Endothelial cell of umbilical vein (primary cell): ENCODE data around the gene AQP12B. TPM values are rescaled to one million over a fixed set of nuclear protein-coding genes. Genes with fewer than 3 reads are reported as not detected.

Experiments
- BruUV-seq: library from RNA; stranded (reverse); fragments of 400-500 nt; replicated peaks from 2 replicates; lab custom pipeline; 2021; lab: Mats Ljungman, UMichigan
- CTCF ChIA-PET: fragments of 300-600, 350-600 bp; sonication (Branson Sonifier 250); formaldehyde crosslinking; loops from one replicate; lab custom pipeline; 2021; ENCODE audit warnings: antibody characterized with exemption, inconsistent platforms; lab: Charles Lee
- POLR2A ChIA-PET: fragments of 300-600, 350-600 bp; sonication (Branson Sonifier 250); formaldehyde crosslinking; loops from one replicate; lab custom pipeline; 2021; ENCODE audit warnings: antibody characterized with exemption, inconsistent platforms; lab: Charles Lee
- DNase-seq: peaks from one replicate; pipeline ENCODE4 v3.0.0-alpha.2; 2011; ENCODE audit warnings: low read depth, low spot score
- FAIRE-seq: peaks from 2 replicates; lab custom pipeline; 2011; peaks lifted over from hg19 to GRCh38; lab: Jason Lieb, UNC
- H2AFZ ChIP-seq: 2 replicates; pipeline ENCODE4 v1.6.0; 2012; ENCODE audit warnings: low read depth, low read length, control low read depth, inconsistent platforms
- H3K27ac ChIP-seq: 2 replicates; pipeline ENCODE4 v1.5.1; 2011; ENCODE audit warnings: low read depth, mild to moderate bottlenecking, control low read depth, low read length, moderate library complexity; ENCODE audit not compliant: insufficient read depth
- H3K27me3 ChIP-seq, 2 experiments: 2 replicates each; pipeline versions ENCODE4 v1.6.0 to v1.6.1; 2011; ENCODE audit warnings: low read length in 2 of 2, mixed read lengths in 1 of 2; ENCODE audit not compliant: control insufficient read depth in 2 of 2, insufficient read depth in 2 of 2
- H3K36me3 ChIP-seq, 2 experiments: 2 replicates in 1 of 2; 3 replicates in 1 of 2; pipeline ENCODE4 v1.5.1; 2011; ENCODE audit warnings: low read length in 2 of 2, mild to moderate bottlenecking in 1 of 2, moderate library complexity in 1 of 2; ENCODE audit not compliant: control insufficient read depth in 2 of 2, insufficient read depth in 2 of 2; ENCODE audit errors: extremely low read depth in 1 of 2
- H3K4me1 ChIP-seq: 3 replicates; pipeline ENCODE4 v1.5.1; 2011; ENCODE audit warnings: mild to moderate bottlenecking, low read length; ENCODE audit not compliant: control insufficient read depth, insufficient read depth; ENCODE audit errors: extremely low read depth
- H3K4me2 ChIP-seq: 2 replicates; pipeline ENCODE4 v1.6.1; 2011; ENCODE audit warnings: low read length, control low read depth, mixed read lengths; ENCODE audit not compliant: insufficient read depth
- H3K4me3 ChIP-seq, 3 experiments: fragments of 200-600 bp in 1 of 3; sonication (generic), shearing (Covaris generic) in 1 of 3; replicated peaks in 1 of 3; 2 replicates each; pipeline ENCODE4 v1.5.1; 2011 to 2016; ENCODE audit warnings: control low read depth in 3 of 3, low read length in 3 of 3, mild to moderate bottlenecking in 2 of 3, inconsistent platforms in 1 of 3, low read depth in 1 of 3, moderate library complexity in 1 of 3; ENCODE audit not compliant: insufficient read depth in 1 of 3
- H3K79me2 ChIP-seq: 2 replicates; pipeline ENCODE4 v1.6.0; 2012; ENCODE audit warnings: low read length, inconsistent platforms; ENCODE audit not compliant: control insufficient read depth, insufficient read depth
- H3K9ac ChIP-seq: replicated peaks from 2 replicates; pipeline ENCODE3; 2011; ENCODE audit warnings: low read length, control low read depth; ENCODE audit not compliant: insufficient read depth; ENCODE audit errors: extremely low read depth
- H3K9me1 ChIP-seq: replicated peaks from 3 replicates; pipeline ENCODE4 v1.6.0; 2011; ENCODE audit warnings: mild to moderate bottlenecking, low read length; ENCODE audit not compliant: control insufficient read depth, insufficient read depth; ENCODE audit errors: extremely low read depth
- H3K9me3 ChIP-seq: replicated peaks from 2 replicates; pipeline ENCODE4 v1.5.1; 2012; ENCODE audit warnings: low read length, inconsistent platforms; ENCODE audit not compliant: control insufficient read depth, insufficient read depth
- H4K20me1 ChIP-seq: replicated peaks from 2 replicates; pipeline ENCODE3; 2011; ENCODE audit warnings: mild to moderate bottlenecking, low read length; ENCODE audit not compliant: control insufficient read depth, insufficient read depth; ENCODE audit errors: extremely low read depth
- EZH2 ChIP-seq: IDR thresholded peaks from 2 replicates; pipeline ENCODE4 v1.6.1; 2012; ENCODE audit warnings: borderline replicate concordance, low read depth, mild to moderate bottlenecking, moderate library complexity, low read length, inconsistent platforms; ENCODE audit not compliant: severe bottlenecking
- FOS ChIP-seq: IDR thresholded peaks from 2 replicates; pipeline ENCODE4 v1.6.1; 2011; ENCODE audit warnings: mild to moderate bottlenecking, low read length, moderate library complexity, borderline replicate concordance; ENCODE audit not compliant: insufficient read depth
- GATA2 ChIP-seq: IDR thresholded peaks from 2 replicates; pipeline ENCODE4 v1.7.0; 2011; ENCODE audit warnings: low read depth, mild to moderate bottlenecking, moderate library complexity, mixed read lengths, low read length; ENCODE audit not compliant: insufficient read length, insufficient read depth
- JUN ChIP-seq: IDR thresholded peaks from 2 replicates; pipeline ENCODE4 v1.6.1; 2011; ENCODE audit warnings: borderline replicate concordance, low read depth; ENCODE audit not compliant: insufficient read length, insufficient read depth
- MAX ChIP-seq: IDR thresholded peaks from 2 replicates; pipeline ENCODE4 v1.6.1; 2011; ENCODE audit not compliant: insufficient read depth, insufficient read length
- MYC ChIP-seq: IDR thresholded peaks from one replicate; pipeline ENCODE4 v1.6.1; 2011; ENCODE audit warnings: mild to moderate bottlenecking, low read depth, low read length
- POLR2A ChIP-seq: IDR thresholded peaks from 2 replicates; pipeline ENCODE4 v1.6.1; 2012; ENCODE audit warnings: low read depth, mild to moderate bottlenecking, control low read depth, low read length
- POLR2AphosphoS5 ChIP-seq: IDR thresholded peaks from 2 replicates; pipeline ENCODE4 v1.6.1; 2012; ENCODE audit warnings: low read depth, mild to moderate bottlenecking, control low read depth, low read length, moderate library complexity; ENCODE audit not compliant: insufficient read depth
- dilution Hi-C: fragments of 300-500 bp; cut with MboI; formaldehyde crosslinking; loops from one replicate; pipeline ENCODE4 v1.15.0; 2019; ENCODE audit warnings: low sequenced_read_pairs; ENCODE audit not compliant: extremely low pct_ligation_motif_present
- intact Hi-C: fragments of 100-400 bp; cut with micrococcal nuclease; formaldehyde crosslinking; loops from one replicate; pipeline ENCODE4 v1.10.0; 2022
- polyA plus RNA-seq, 4 experiments: library from polyadenylated mRNA; depleted of rRNA in 3 of 4; stranded (reverse) in 3 of 4; unstranded in 1 of 4; fragments of >200 nt; gene quantifications; 2 replicates each; pipeline versions ENCODE4 v1.2.1 to v1.2.3, GENCODE V29; 2011 to 2012; ENCODE audit warnings: missing spikeins in 1 of 4
- total RNA-seq: library from RNA; stranded (reverse); gene quantifications from 2 replicates; pipeline ENCODE4 v1.2.3, GENCODE V29; 2021
- TF ChIP-seq, protein P1 (sequence below), 2 donors: IDR thresholded peaks; 1 replicate in 1 of 2; 2 replicates in 1 of 2; pipeline ENCODE4 v1.5.1; 2011; ENCODE audit warnings: low read length in 2 of 2, mild to moderate bottlenecking in 2 of 2, moderate library complexity in 2 of 2, control low read depth in 1 of 2, inconsistent platforms in 1 of 2, low read depth in 1 of 2; ENCODE audit not compliant: insufficient read depth in 1 of 2; ENCODE audit errors: extremely low read depth in 1 of 2

AQP12B gene
- total and polyA plus RNA-seq, 2 donors (not counting 3 experiments of a cell fraction or from before 2014, with no cell fraction given): not detected

- CTCF ChIA-PET: no interaction called here
- Histone ChIP-seq H3K9me1 (no peaks in the 10 kb centered on the region), H3K9ac (no peak overlapping the region), H3K36me3 (no peaks in the 10 kb centered on the region), H3K4me1 (no peaks in the 10 kb centered on the region), H4K20me1 (no peaks in the 10 kb centered on the region), H3K27ac (no peak overlapping the region), H3K4me3 (no peak overlapping the region), H2AFZ (no peak overlapping the region), H3K4me2 (no peak overlapping the region), H3K79me2 (no peaks in the 10 kb centered on the region), H3K27me3 (no peaks in the 10 kb centered on the region), H3K9me3 (no peaks in the 10 kb centered on the region)
- no peak for FAIRE-seq
- BruUV-seq: no TSS peak
- POLR2A ChIA-PET: no interaction called here
- DNase-seq: no peak
- intact Hi-C loops: no loop called here
- TF ChIP-seq JUN (no peak), POLR2AphosphoS5 (no peak), GATA2 (no peak), MAX (no peak), FOS (no peak)
- dilution Hi-C loops: no loop called here
These were observed 44.2 kb upstream of the AQP12B start for GRCh38 chr2:240726876-240727275.

DNA sequence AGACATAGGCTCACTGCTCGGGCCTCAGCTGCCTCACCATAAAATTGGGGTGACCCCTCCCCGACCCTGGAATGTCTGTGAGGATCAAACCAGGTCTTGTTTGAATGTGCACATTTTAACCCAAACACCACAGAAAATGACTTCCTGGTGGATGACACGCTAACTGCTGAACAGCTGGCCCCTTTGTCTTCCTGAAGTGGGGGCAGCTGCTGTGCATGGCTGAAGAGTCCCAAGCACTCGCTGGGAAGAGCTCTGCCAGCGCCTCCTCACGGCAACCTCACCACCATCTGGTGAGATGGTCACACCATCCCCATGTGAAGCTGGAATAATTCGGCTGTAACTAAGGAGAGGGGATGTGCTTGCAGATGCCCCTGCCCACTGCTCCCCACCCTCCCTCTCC lies 43.0 kb upstream of the AQP12B start:
- FAIRE-seq (no peak), DNase-seq (no peak)
- Histone ChIP-seq H3K27ac (no peak overlapping the region), H3K79me2 (no peaks in the 10 kb centered on the region), H3K4me3 (no peak overlapping the region), H4K20me1 (no peaks in the 10 kb centered on the region), H2AFZ (no peak overlapping the region), H3K27me3 (no peaks in the 10 kb centered on the region), H3K9ac (no peak overlapping the region), H3K4me2 (no peak overlapping the region), H3K9me3 (no peaks in the 10 kb centered on the region), H3K4me1 (no peaks in the 10 kb centered on the region), H3K36me3 (no peaks in the 10 kb centered on the region), H3K9me1 (no peaks in the 10 kb centered on the region)
- POLR2A ChIA-PET: no interaction called here
- dilution Hi-C loops (no loop called here), intact Hi-C loops (no loop called here)
- TF ChIP-seq EZH2 (no peak), MYC (no peak), GATA2 (no peak), JUN (no peak), POLR2AphosphoS5 (no peak), FOS (no peak), POLR2A (no peak), MAX (no peak)
- TF ChIP-seq, protein P1, sequence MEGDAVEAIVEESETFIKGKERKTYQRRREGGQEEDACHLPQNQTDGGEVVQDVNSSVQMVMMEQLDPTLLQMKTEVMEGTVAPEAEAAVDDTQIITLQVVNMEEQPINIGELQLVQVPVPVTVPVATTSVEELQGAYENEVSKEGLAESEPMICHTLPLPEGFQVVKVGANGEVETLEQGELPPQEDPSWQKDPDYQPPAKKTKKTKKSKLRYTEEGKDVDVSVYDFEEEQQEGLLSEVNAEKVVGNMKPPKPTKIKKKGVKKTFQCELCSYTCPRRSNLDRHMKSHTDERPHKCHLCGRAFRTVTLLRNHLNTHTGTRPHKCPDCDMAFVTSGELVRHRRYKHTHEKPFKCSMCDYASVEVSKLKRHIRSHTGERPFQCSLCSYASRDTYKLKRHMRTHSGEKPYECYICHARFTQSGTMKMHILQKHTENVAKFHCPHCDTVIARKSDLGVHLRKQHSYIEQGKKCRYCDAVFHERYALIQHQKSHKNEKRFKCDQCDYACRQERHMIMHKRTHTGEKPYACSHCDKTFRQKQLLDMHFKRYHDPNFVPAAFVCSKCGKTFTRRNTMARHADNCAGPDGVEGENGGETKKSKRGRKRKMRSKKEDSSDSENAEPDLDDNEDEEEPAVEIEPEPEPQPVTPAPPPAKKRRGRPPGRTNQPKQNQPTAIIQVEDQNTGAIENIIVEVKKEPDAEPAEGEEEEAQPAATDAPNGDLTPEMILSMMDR (IDR thresholded peaks at IDR 0.05; ENCODE audit: extremely low read depth in 1 of 2, insufficient read depth in 1 of 2, low read depth in 1 of 2, low read length in 2 of 2): no peak
- CTCF ChIA-PET: no interaction called here
- no TSS peak for BruUV-seq
